ENCODE measurements around the gene DHCR24.

The DHCR24 gene

DNA sequence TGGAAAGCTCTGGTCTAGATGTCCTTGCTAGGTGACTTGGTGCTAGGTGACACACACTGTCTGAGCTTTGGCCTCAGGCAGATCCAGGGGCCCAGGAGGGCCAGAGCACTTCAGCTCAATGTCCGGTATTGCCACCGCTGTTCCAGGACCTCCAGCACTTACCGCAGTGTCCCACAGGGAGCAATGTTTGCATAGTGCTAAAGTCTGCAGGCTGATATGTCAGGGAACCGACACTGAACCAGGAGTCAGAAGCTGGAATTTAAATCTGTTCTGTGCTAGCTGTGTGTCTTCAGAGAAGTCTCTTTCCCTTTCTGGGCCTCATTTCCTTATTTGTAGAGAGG, 19.3 kb downstream of the DHCR24 start (continued):
- TF ChIP-seq ZNF398 (tag by site-specific recombination; IDR thresholded peaks at IDR 0.05) (no peak), ZIC2 (tag by site-specific recombination; IDR thresholded peaks at IDR 0.05) (no peak)

GRCh38 chr1:54866801-54867716, 19.9 kb downstream of the DHCR24 start:
- TF ChIP-seq ZIC2 (tag by site-specific recombination; IDR thresholded peaks at IDR 0.05) (peak; percentile 33; the same call in 1 of the 2 replicates), YY1 (tag by site-specific recombination; IDR thresholded peaks at IDR 0.05) (no peak)
- ChIA-PET POLR2A (interaction anchor here (0.7 kb wide), 1 partner anchor 827 kb away, joined by 3 read pairs; no protein-coding TSS in a partner anchor), CTCF (no interaction called here)
- Histone ChIP-seq H3K4me1 (ENCODE audit: control insufficient read depth, insufficient read depth, low read length) (no peaks in the 10 kb centered on the region), H3K9me3 (ENCODE audit: control insufficient read depth, insufficient read depth, low read depth, low read length) (no peaks in the 10 kb centered on the region), H3K27ac (ENCODE audit: extremely low read depth, low read depth, low read length) (no peak overlapping the region), H3K4me3 (ENCODE audit: low read depth, low read length) (no peak overlapping the region), H3K36me3 (ENCODE audit: control insufficient read depth in 2 of 2, insufficient read depth in 1 of 2, low read length in 2 of 2) (peaks cover 33 to 88% of the 10 kb centered on the region in 2 experiments; a peak in 2 of 3 replicates)

DNA sequence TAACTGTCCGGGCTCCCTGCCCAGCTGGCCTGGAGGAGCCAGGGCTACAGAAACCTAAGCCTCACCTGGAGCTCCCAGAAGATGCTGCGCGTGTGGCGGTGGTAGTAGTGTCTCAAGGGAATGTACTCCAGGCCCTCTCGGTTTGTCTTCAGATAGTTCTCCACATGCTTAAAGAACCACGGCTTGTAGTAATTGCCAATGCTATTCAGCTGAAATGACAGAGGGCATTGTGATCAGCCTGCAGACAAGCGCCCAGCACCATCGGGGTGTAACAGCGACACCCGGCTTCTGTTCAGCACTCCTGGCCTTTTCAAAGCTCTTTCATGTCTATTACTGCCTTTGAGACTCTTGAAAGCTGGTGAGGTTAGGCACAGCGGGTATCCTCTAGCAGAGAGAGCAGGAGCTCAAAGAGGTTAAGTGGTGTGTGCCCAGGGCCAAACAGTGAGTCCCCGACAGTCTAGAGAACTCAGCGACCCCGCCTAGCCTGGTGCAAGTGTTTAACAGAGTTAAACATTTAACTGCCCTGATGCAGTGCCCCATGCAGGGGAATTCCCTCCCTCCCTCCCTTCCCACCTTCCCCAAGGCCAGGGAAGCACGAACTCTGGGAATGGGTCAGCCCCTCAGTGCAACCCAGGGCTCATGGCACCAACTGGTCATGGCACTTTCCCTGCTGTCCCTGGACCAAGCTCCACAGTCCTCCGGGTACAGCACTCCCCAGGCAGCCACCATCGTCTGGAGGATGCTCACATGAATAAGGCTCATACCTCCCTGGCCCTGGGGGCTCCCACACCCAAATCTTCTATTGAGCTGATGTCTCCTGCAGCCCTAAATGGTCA, 21.5 kb downstream of the DHCR24 start:
- CTCF ChIA-PET: interaction anchor here (1.4 kb wide), 1 partner anchor 79 kb away, joined by 4 read pairs; no protein-coding TSS in a partner anchor
- Histone ChIP-seq H3K4me3 (ENCODE audit: low read depth, low read length) (no peak overlapping the region), H3K4me1 (ENCODE audit: control insufficient read depth, insufficient read depth, low read length) (no peaks in the 10 kb centered on the region), H3K27ac (ENCODE audit: extremely low read depth, low read depth, low read length) (no peak overlapping the region), H3K9me3 (ENCODE audit: control insufficient read depth, insufficient read depth, low read depth, low read length) (no peaks in the 10 kb centered on the region), H3K36me3 (ENCODE audit: control insufficient read depth in 2 of 2, insufficient read depth in 1 of 2, low read length in 2 of 2) (peaks cover 32 to 83% of the 10 kb centered on the region in 2 experiments; a peak in 2 of 3 replicates)
- TF ChIP-seq ZNF138 (tag by site-specific recombination; IDR thresholded peaks at IDR 0.05; ENCODE audit: borderline replicate concordance) (no peak), PATZ1 (tag by site-specific recombination; IDR thresholded peaks at IDR 0.05) (no peak)
- TF ChIP-seq, protein P1, sequence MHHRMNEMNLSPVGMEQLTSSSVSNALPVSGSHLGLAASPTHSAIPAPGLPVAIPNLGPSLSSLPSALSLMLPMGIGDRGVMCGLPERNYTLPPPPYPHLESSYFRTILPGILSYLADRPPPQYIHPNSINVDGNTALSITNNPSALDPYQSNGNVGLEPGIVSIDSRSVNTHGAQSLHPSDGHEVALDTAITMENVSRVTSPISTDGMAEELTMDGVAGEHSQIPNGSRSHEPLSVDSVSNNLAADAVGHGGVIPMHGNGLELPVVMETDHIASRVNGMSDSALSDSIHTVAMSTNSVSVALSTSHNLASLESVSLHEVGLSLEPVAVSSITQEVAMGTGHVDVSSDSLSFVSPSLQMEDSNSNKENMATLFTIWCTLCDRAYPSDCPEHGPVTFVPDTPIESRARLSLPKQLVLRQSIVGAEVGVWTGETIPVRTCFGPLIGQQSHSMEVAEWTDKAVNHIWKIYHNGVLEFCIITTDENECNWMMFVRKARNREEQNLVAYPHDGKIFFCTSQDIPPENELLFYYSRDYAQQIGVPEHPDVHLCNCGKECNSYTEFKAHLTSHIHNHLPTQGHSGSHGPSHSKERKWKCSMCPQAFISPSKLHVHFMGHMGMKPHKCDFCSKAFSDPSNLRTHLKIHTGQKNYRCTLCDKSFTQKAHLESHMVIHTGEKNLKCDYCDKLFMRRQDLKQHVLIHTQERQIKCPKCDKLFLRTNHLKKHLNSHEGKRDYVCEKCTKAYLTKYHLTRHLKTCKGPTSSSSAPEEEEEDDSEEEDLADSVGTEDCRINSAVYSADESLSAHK (tag by site-specific recombination; IDR thresholded peaks at IDR 0.05): no peak
- POLR2A ChIA-PET: interaction anchor here (0.7 kb wide), 1 partner anchor 21 kb away, joined by 3 read pairs; the partner anchor contains the start of gene DHCR24

- Histone ChIP-seq H3K36me3 (ENCODE audit: control insufficient read depth in 2 of 2, insufficient read depth in 1 of 2, low read length in 2 of 2) (peaks cover 34 to 85% of the 10 kb centered on the region in 2 experiments; a peak in 2 of 3 replicates), H3K27ac (ENCODE audit: extremely low read depth, low read depth, low read length) (no peak overlapping the region), H3K9me3 (ENCODE audit: control insufficient read depth, insufficient read depth, low read depth, low read length) (no peaks in the 10 kb centered on the region), H3K4me3 (ENCODE audit: low read depth, low read length) (no peak overlapping the region), H3K4me1 (ENCODE audit: control insufficient read depth, insufficient read depth, low read length) (no peaks in the 10 kb centered on the region)
- ChIA-PET POLR2A (no interaction called here), CTCF (interaction anchor here (1.4 kb wide), 1 partner anchor 80 kb away, joined by 4 read pairs; no protein-coding TSS in a partner anchor)
- no peak for TF ChIP-seq ZNF138 (tag by site-specific recombination; IDR thresholded peaks at IDR 0.05; ENCODE audit: borderline replicate concordance)
- no peak for TF ChIP-seq ZNF148 (tag by site-specific recombination; IDR thresholded peaks at IDR 0.05; ENCODE audit: borderline replicate concordance)
- no peak for TF ChIP-seq ZNF830 (tag by site-specific recombination; IDR thresholded peaks at IDR 0.05; ENCODE audit: low read depth)
- TF ChIP-seq ZBTB6 (tag by site-specific recombination; IDR thresholded peaks at IDR 0.05): no peak
- no peak for TF ChIP-seq ZNF24 (tag by site-specific recombination; IDR thresholded peaks at IDR 0.05)
- TF ChIP-seq, protein P2, sequence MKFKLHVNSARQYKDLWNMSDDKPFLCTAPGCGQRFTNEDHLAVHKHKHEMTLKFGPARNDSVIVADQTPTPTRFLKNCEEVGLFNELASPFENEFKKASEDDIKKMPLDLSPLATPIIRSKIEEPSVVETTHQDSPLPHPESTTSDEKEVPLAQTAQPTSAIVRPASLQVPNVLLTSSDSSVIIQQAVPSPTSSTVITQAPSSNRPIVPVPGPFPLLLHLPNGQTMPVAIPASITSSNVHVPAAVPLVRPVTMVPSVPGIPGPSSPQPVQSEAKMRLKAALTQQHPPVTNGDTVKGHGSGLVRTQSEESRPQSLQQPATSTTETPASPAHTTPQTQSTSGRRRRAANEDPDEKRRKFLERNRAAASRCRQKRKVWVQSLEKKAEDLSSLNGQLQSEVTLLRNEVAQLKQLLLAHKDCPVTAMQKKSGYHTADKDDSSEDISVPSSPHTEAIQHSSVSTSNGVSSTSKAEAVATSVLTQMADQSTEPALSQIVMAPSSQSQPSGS (tag by site-specific recombination; IDR thresholded peaks at IDR 0.05; ENCODE audit: low read depth): no peak
These were observed 22.4 kb downstream of the DHCR24 start for GRCh38 chr1:54864460-54865208.

All from HEK293 (cell line).